DOHH2 (cell line): Measurements from ENCODE around the gene KIDINS220.

Experiments
- H3F3A ChIP-seq: fragments of 200-600 bp; sonication (generic), shearing (Covaris generic); 2 replicates; pipeline ENCODE4 v1.6.0; 2016; ENCODE audit warnings: antibody characterized with exemption, mild to moderate bottlenecking; ENCODE audit not compliant: control insufficient read depth, insufficient read depth
- H3K27ac ChIP-seq: fragments of 200-600 bp; sonication (generic); 2 replicates; pipeline ENCODE4 v1.5.1; 2014; ENCODE audit warnings: low read depth, mild to moderate bottlenecking, low read length, moderate library complexity
- H3K27me3 ChIP-seq: fragments of 200-600 bp; sonication (generic); 2 replicates; pipeline ENCODE4 v1.6.1; 2014; ENCODE audit warnings: mild to moderate bottlenecking, low read length, mixed read lengths; ENCODE audit not compliant: control insufficient read depth
- H3K36me3 ChIP-seq: fragments of 200-600 bp; sonication (generic); 2 replicates; pipeline ENCODE4 v1.6.1; 2014; ENCODE audit warnings: mild to moderate bottlenecking, low read length, moderate library complexity, mixed read lengths; ENCODE audit not compliant: control insufficient read depth
- H3K4me1 ChIP-seq: fragments of 200-600 bp; sonication (generic); 2 replicates; pipeline ENCODE4 v1.6.1; 2014; ENCODE audit warnings: mild to moderate bottlenecking, low read length, mixed read lengths; ENCODE audit not compliant: control insufficient read depth
- H3K4me2 ChIP-seq: fragments of 200-600 bp; sonication (generic); 2 replicates; pipeline ENCODE4 v1.6.0; 2014; ENCODE audit warnings: mild to moderate bottlenecking, low read length, moderate library complexity
- H3K4me3 ChIP-seq: fragments of 200-600 bp; sonication (generic); 2 replicates; pipeline ENCODE4 v1.5.1; 2014; ENCODE audit warnings: mild to moderate bottlenecking, low read length, mixed read lengths
- H3K79me2 ChIP-seq: fragments of 200-600 bp; sonication (generic); 2 replicates; pipeline ENCODE4 v1.6.1; 2014; ENCODE audit warnings: mild to moderate bottlenecking, low read length, mixed read lengths; ENCODE audit not compliant: control insufficient read depth
- H3K9me2 ChIP-seq: fragments of 200-600 bp; sonication (generic); replicated peaks from 2 replicates; pipeline ENCODE4 v1.6.1; 2014; ENCODE audit warnings: mild to moderate bottlenecking, low read length, mixed read lengths; ENCODE audit not compliant: control insufficient read depth
- H3K9me3 ChIP-seq: fragments of 200-600 bp; sonication (generic); 2 replicates; pipeline ENCODE4 v1.6.1; 2014; ENCODE audit warnings: antibody characterized with exemption, low read length, mixed read lengths; ENCODE audit not compliant: control insufficient read depth, insufficient read depth
- H4K20me1 ChIP-seq: fragments of 200-600 bp; sonication (generic); 2 replicates; pipeline ENCODE4 v1.6.0; 2014; ENCODE audit warnings: low read depth, mild to moderate bottlenecking, antibody characterized with exemption, low read length, moderate library complexity; ENCODE audit not compliant: control insufficient read depth, insufficient read depth
- CTCF ChIP-seq: fragments of 200-600 bp; sonication (generic); IDR thresholded peaks from one replicate; pipeline ENCODE4 v1.5.1; 2014; ENCODE audit warnings: antibody characterized with exemption, mild to moderate bottlenecking, low read depth, low read length; ENCODE audit not compliant: poor library complexity, severe bottlenecking
- EZH2phosphoT487 ChIP-seq: fragments of 200-600 bp; sonication (generic); IDR thresholded peaks from 2 replicates; pipeline ENCODE4 v1.6.1; 2017; ENCODE audit warnings: borderline replicate concordance, mild to moderate bottlenecking, antibody characterized with exemption, low read length, moderate library complexity, mixed read lengths

KIDINS220 gene

DNA sequence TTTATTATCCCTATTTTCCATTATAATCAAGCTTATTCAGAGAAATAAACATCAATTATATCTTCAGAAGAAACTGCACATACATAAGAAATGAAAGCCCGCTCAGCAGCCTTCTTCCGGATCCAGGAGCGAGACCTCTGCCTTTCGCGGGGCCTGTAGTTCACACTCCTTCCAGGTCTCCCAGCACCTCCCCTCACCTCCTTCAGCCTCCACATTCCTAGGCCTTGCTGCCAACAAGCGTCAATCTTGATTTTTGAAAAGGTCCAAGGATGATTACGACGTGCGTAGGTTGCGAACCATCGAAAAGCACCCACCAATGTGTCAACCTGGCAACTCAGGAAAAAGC lies 355 bp upstream of the KIDINS220 start:
- H3K27ac ChIP-seq: no peak overlapping the region

DNA sequence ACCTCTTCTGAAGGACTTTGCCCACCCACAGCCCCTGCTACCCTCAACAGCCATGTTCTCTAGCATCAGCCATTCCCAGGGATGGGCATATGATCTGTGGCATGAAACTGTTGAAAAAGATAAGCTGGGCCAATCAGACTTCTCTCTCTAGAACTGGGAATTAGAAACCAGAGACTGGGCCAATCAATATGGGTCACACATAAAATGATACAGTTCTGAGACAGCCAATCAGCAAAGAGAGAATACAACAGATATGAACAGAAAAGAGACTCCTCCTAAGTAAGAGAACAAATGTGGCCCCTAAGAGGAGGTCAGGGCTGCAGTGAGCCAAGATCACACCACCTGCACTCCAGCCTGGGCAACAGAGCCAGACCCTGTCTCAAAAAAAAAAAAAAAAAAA lies 2.1 kb downstream of the KIDINS220 start:
- peaks cover 7% of the 10 kb centered on the region; the same call in 1 of the 2 replicates for H3K36me3 ChIP-seq
- peak overlapping the region; percentile 15; the same call in 1 of the 2 replicates for H3K4me2 ChIP-seq
- peaks cover 61% of the 10 kb centered on the region for H3K79me2 ChIP-seq
- no peaks in the 10 kb centered on the region for H3K9me3 ChIP-seq
- no peaks in the 10 kb centered on the region for H3F3A ChIP-seq
- H3K27me3 ChIP-seq: no peaks in the 10 kb centered on the region
- H3K9me2 ChIP-seq: no peaks in the 10 kb centered on the region
- H4K20me1 ChIP-seq: no peaks in the 10 kb centered on the region
- no peak overlapping the region for H3K4me3 ChIP-seq
- H3K4me1 ChIP-seq: peaks cover 14% of the 10 kb centered on the region
- no peak overlapping the region for H3K27ac ChIP-seq
- TF ChIP-seq CTCF (no peak), EZH2phosphoT487 (no peak)

More for the DNA sequence above, 355 bp upstream of the KIDINS220 start:
- no peaks in the 10 kb centered on the region for H3K9me3 ChIP-seq
- TF ChIP-seq EZH2phosphoT487: no peak
- TF ChIP-seq CTCF: no peak
- H4K20me1 ChIP-seq: no peaks in the 10 kb centered on the region
- H3F3A ChIP-seq: no peaks in the 10 kb centered on the region
- peaks cover 7% of the 10 kb centered on the region; the same call in 1 of the 2 replicates for H3K36me3 ChIP-seq
- H3K4me2 ChIP-seq: peak overlapping the region; percentile 89
- H3K4me1 ChIP-seq: peaks cover 14% of the 10 kb centered on the region
- H3K4me3 ChIP-seq: peak overlapping the region; percentile 96
- H3K27me3 ChIP-seq: no peaks in the 10 kb centered on the region
- H3K9me2 ChIP-seq: no peaks in the 10 kb centered on the region
- peaks cover 42% of the 10 kb centered on the region for H3K79me2 ChIP-seq

- Histone ChIP-seq H3K4me2 (no peak overlapping the region), H3K36me3 (peaks cover 7% of the 10 kb centered on the region; the same call in 1 of the 2 replicates), H3K4me3 (no peak overlapping the region), H4K20me1 (no peaks in the 10 kb centered on the region), H3K4me1 (peaks cover 14% of the 10 kb centered on the region), H3K27ac (no peak overlapping the region), H3K27me3 (no peaks in the 10 kb centered on the region), H3F3A (no peaks in the 10 kb centered on the region), H3K9me3 (no peaks in the 10 kb centered on the region), H3K9me2 (no peaks in the 10 kb centered on the region), H3K79me2 (peaks cover 71% of the 10 kb centered on the region)
- TF ChIP-seq EZH2phosphoT487: no peak
- no peak for TF ChIP-seq CTCF
These were observed 3.6 kb downstream of the KIDINS220 start for GRCh38 chr2:8833853-8834252.

DNA sequence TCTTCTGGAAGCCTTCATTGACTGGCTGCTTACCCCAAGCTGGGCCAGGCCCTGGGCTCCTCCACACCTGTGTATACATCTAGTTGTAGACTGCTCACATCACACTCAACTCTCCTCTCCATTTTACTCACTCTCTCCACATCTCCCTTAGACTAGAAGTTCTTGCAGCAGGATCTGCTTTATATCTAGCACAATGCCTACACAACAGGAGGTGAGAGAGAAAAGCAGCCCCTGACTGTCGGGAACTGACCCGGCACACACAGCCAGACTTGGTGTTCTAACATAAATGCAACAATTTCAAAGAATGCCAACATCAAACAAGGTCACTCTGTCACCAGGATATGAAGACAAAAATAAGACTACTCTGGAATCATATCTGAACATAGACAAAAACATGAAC lies 5.9 kb downstream of the KIDINS220 start:
- Histone ChIP-seq H3K4me1 (peaks cover 7% of the 10 kb centered on the region), H3K79me2 (peaks cover 72% of the 10 kb centered on the region), H3F3A (no peaks in the 10 kb centered on the region), H3K9me3 (no peaks in the 10 kb centered on the region), H4K20me1 (no peaks in the 10 kb centered on the region), H3K27ac (no peak overlapping the region), H3K36me3 (0 out of 2 replicates have a peak, but pooled peaks cover 2% of the 10 kb centered on the region), H3K9me2 (no peaks in the 10 kb centered on the region), H3K4me3 (no peak overlapping the region), H3K27me3 (no peaks in the 10 kb centered on the region), H3K4me2 (no peak overlapping the region)
- TF ChIP-seq CTCF (no peak), EZH2phosphoT487 (no peak)
